ENCODE measurements around the gene GSDME.

Gene GSDME

DNA sequence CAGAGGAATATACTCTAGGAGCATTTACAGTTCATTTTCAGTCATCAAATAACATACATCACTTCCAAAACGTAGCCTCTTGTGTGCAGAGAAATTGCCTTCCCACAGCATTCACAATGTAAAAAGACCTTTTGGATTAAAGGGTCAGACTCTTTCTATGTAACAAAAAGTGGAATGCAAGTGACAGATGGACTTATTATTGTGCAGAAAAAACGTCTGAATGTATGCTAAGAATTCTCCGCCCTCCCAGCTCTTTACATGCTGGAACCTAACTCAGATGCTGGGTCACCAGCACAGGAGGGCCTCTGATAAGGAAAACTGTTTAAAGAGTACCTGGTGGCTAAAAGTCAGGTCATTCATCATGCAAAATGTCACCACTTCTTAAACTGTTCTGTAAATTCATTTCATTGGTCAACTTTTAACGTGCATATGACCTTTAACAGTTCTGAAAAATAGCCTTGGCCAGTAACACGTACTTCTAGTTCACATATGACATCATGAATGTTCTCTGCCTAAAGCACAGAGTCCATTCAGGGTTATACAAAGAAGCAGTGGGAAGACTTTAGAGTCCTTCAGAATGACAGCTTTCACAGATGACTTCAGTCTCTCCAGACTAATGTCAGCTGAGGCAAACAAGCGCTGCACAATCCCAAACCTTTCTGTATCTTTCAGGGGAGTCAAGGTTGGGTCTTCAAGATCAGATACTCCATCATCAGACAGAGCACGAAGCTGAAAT is 58.6 kb downstream of the GSDME start:
- Histone ChIP-seq H3K9me2 (replicated peaks; ENCODE audit: control insufficient read depth, low read length) (no peaks in the 10 kb centered on the region), H3K4me3 (ENCODE audit: low read length) (no peak overlapping the region), H3K79me2 (ENCODE audit: control insufficient read depth, low read length) (no peaks in the 10 kb centered on the region), H3K9me3 (ENCODE audit: control insufficient read depth, insufficient read depth, low read length) (no peaks in the 10 kb centered on the region), H3K27me3 (ENCODE audit: control insufficient read depth, low read length) (no peaks in the 10 kb centered on the region), H3K4me1 (ENCODE audit: control insufficient read depth, low read length) (peaks cover 14% of the 10 kb centered on the region), H4K20me1 (ENCODE audit: control insufficient read depth, insufficient read depth, low read depth, low read length) (no peaks in the 10 kb centered on the region), H3F3A (ENCODE audit: control insufficient read depth, insufficient read depth) (no peaks in the 10 kb centered on the region), H3K4me2 (ENCODE audit: low read length) (no peak overlapping the region), H3K27ac (ENCODE audit: low read depth, low read length) (no peak overlapping the region), H3K36me3 (ENCODE audit: control insufficient read depth, low read length) (no peaks in the 10 kb centered on the region)
- TF ChIP-seq CTCF (IDR thresholded peaks at IDR 0.05; ENCODE audit: low read depth, low read length, poor library complexity, severe bottlenecking) (no peak), EZH2phosphoT487 (IDR thresholded peaks at IDR 0.05; ENCODE audit: borderline replicate concordance, low read length) (no peak)

DNA sequence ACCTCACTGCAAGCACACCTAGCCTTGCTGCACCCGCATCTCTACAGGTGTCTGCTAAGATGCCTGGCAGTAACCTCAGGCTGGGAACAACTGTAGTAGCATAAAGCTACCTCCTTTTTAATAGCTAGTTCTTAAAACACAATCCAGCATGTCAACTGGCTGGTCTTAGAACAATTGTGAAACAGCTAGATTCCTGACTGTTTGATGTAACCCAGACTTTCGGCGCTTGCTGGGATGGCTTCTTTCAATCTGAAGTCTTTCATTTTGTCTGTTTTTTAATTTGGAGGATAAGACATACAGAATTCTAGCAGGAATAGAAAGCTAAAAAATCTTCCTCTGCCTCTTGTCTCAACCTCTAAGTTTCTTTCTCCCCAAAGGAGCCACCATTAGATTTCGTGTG is 59.8 kb downstream of the GSDME start:
- no peaks in the 10 kb centered on the region for H3K9me3 ChIP-seq (ENCODE audit: control insufficient read depth, insufficient read depth, low read length)
- TF ChIP-seq CTCF (IDR thresholded peaks at IDR 0.05; ENCODE audit: low read depth, low read length, poor library complexity, severe bottlenecking) (no peak), EZH2phosphoT487 (IDR thresholded peaks at IDR 0.05; ENCODE audit: borderline replicate concordance, low read length) (no peak)
- no peak overlapping the region for H3K4me2 ChIP-seq (ENCODE audit: low read length)
- no peak overlapping the region for H3K27ac ChIP-seq (ENCODE audit: low read depth, low read length)
- H3K27me3 ChIP-seq (ENCODE audit: control insufficient read depth, low read length) = no peaks in the 10 kb centered on the region
- H3K36me3 ChIP-seq (ENCODE audit: control insufficient read depth, low read length) = no peaks in the 10 kb centered on the region; the same call in 1 of the 2 replicates
- no peak overlapping the region for H3K4me3 ChIP-seq (ENCODE audit: low read length)
- H3K9me2 ChIP-seq (replicated peaks; ENCODE audit: control insufficient read depth, low read length) = no peaks in the 10 kb centered on the region
- H3K79me2 ChIP-seq (ENCODE audit: control insufficient read depth, low read length) = no peaks in the 10 kb centered on the region
- H3K4me1 ChIP-seq (ENCODE audit: control insufficient read depth, low read length) = peaks cover 14% of the 10 kb centered on the region
- no peaks in the 10 kb centered on the region for H3F3A ChIP-seq (ENCODE audit: control insufficient read depth, insufficient read depth)
- H4K20me1 ChIP-seq (ENCODE audit: control insufficient read depth, insufficient read depth, low read depth, low read length) = no peaks in the 10 kb centered on the region

- Histone ChIP-seq H3F3A (ENCODE audit: control insufficient read depth, insufficient read depth) (no peaks in the 10 kb centered on the region), H3K4me1 (ENCODE audit: control insufficient read depth, low read length) (peaks cover 4% of the 10 kb centered on the region), H3K79me2 (ENCODE audit: control insufficient read depth, low read length) (no peaks in the 10 kb centered on the region), H3K27me3 (ENCODE audit: control insufficient read depth, low read length) (no peaks in the 10 kb centered on the region), H3K27ac (ENCODE audit: low read depth, low read length) (no peak overlapping the region), H3K9me3 (ENCODE audit: control insufficient read depth, insufficient read depth, low read length) (no peaks in the 10 kb centered on the region), H3K4me3 (ENCODE audit: low read length) (no peak overlapping the region), H3K9me2 (replicated peaks; ENCODE audit: control insufficient read depth, low read length) (no peaks in the 10 kb centered on the region), H3K36me3 (ENCODE audit: control insufficient read depth, low read length) (peaks cover 9% of the 10 kb centered on the region), H4K20me1 (ENCODE audit: control insufficient read depth, insufficient read depth, low read depth, low read length) (no peaks in the 10 kb centered on the region), H3K4me2 (ENCODE audit: low read length) (no peak overlapping the region)
- no peak for TF ChIP-seq CTCF (IDR thresholded peaks at IDR 0.05; ENCODE audit: low read depth, low read length, poor library complexity, severe bottlenecking)
Observed at GRCh38 chr7:24692592-24692991, 64.7 kb downstream of the GSDME start.

All from DOHH2 (cell line).